ENCODE results near the gene LRRC27. TPM values are rescaled to one million over a fixed set of nuclear protein-coding genes. Genes with fewer than 3 reads are reported as not detected.

LRRC27 gene
- total RNA-seq, 1 donor from 2014 or later: 9.6 TPM

DNA sequence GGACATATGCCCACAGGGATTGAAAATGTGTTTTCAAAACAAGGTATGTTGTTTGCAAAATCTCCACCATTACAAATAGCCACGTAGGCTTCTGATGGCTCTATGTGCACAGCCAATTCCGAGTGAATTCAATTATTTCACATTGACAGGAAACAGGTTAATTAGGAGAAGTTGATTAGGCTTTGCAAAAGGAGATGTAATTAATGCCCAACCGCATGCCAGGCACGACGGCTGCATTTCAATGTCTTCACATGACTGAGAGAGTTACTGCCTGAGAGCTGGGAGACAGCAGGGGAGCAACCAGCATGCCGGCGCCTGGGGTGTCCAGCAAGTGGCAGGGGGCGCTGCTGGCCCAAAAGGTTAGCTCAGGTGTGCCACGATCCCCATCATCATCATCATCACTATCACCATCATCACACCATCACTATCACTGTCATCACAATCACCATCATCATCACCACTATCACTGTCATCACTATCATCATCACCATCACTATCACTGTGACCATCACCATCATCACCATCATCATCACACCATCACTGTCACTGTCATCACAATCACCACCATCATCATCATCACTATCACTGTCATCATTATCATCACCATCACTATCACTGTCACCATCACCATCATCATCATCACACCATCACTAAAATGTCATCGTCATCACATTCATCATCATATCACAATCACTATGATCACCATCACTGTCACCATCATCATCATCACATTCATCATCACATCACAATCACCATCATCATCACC is 95.2 kb downstream of the LRRC27 start:
- DNase-seq: no peak

DNA sequence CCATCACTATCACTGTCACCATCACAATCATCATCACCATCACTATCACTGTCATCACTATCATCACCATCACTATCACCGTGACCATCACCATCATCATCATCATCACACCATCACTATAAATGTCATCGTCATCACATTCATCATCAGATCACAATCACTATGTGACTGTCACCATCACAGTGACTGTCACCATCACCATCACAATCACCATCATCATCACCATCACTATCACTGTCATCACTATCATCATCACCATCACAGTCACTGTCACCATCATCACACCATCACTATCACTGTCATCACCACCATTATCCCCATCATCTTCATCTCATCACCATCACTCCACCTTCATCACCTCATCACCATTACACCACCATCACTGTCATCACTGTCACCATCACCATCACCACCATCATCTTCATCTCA is 96.0 kb downstream of the LRRC27 start:
- DNase-seq: no peak

DNA sequence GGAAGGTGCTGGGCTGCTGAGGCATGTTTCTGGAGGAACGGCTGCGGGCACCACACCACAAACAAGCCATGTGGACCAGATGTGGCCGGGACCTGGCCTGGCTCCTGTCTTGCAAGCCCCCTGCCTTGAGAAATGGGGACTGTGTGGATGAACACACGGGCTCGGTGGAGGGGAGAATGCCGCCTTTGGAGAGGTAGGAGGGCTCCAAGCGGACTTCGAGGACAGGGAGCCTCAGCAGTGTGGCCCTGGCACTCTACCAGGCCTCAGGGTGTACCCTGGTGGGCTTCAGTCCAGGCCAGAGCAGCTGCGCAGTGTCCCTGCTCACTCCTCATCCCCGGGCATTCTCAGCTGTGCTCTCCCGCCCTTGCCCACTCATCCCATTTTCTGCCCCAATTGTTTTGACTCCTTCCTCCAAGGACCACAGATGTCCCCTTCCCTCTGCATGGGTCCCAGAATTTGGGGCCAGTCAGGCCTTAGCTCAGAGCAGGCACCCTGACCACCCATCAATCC is 96.5 kb downstream of the LRRC27 start:
- DNase-seq: no peak

Other genes with a start within 250 kb of the LRRC27 start
- 0.99 TPM for gene DPYSL4, start 145.2 kb upstream of the LRRC27 start, total RNA-seq
- gene STK32C, start 24.2 kb upstream of the LRRC27 start, total RNA-seq: 3.4 TPM
- 10.6 TPM for gene PWWP2B, start 65.0 kb downstream of the LRRC27 start, total RNA-seq
- gene INPP5A, start 205.6 kb downstream of the LRRC27 start, total RNA-seq: 32.5 TPM